Stomach (tissue), 9 donors: ENCODE measurements around the gene USO1. TPM values are rescaled to one million over a fixed set of nuclear protein-coding genes. Genes with fewer than 3 reads are reported as not detected.

Experiments used
- DNase-seq, 2 donors: peaks; one replicate each; pipeline versions ENCODE4 v3.0.0 to v3.0.0-alpha.2; 2013 to 2019
- H3K27ac ChIP-seq, 5 donors: fragments of 200-600 bp in 4 of 5; sonication (generic) in 4 of 5; one replicate each; pipeline ENCODE4 v1.5.1; 2013 to 2019; ENCODE audit warnings: mild to moderate bottlenecking in 1 of 5, moderate library complexity in 1 of 5
- H3K27me3 ChIP-seq, 3 donors: fragments of 200-600 bp; sonication (generic); one replicate each; pipeline ENCODE4 v1.5.1; 2017 to 2019; ENCODE audit warnings: mixed run types in 1 of 3
- H3K36me3 ChIP-seq, 4 donors: fragments of 200-600 bp; sonication (generic); 1 replicate in 3 of 4; 2 replicates in 1 of 4; pipeline ENCODE4 v1.5.1; 2016 to 2019
- H3K4me1 ChIP-seq, 4 donors: fragments of 200-600 bp; sonication (generic); one replicate each; pipeline ENCODE4 v1.5.1; 2016 to 2019
- H3K4me3 ChIP-seq, 4 donors: fragments of 200-600 bp; sonication (generic) in 3 of 4; one replicate each; pipeline ENCODE4 v1.5.1; 2016 to 2019; ENCODE audit warnings: mild to moderate bottlenecking in 1 of 4
- H3K9me3 ChIP-seq, 4 donors: fragments of 200-600 bp; sonication (generic); one replicate each; pipeline ENCODE4 v1.5.1; 2016 to 2019
- EP300 ChIP-seq: sonication (generic); formaldehyde crosslinking; IDR thresholded peaks from one replicate; pipeline ENCODE4 v1.6.1; 2017; ENCODE audit warnings: antibody characterized with exemption
- POLR2A ChIP-seq, 4 donors: fragments of 450-650 bp; IDR thresholded peaks; one replicate each; pipeline ENCODE4 v1.6.1; 2016; ENCODE audit warnings: antibody characterized with exemption in 4 of 4, control low read depth in 2 of 4, mild to moderate bottlenecking in 1 of 4, moderate library complexity in 1 of 4
- POLR2AphosphoS5 ChIP-seq, 3 donors: sonication (generic); formaldehyde crosslinking; IDR thresholded peaks; one replicate each; pipeline ENCODE4 v1.6.1; 2016; ENCODE audit warnings: antibody characterized with exemption in 3 of 3
- WGBS, 5 donors: extraction: QIAGEN DNeasy Blood & Tissue Kit in 3 of 5; methylation state at CpG; one replicate each; pipeline versions ENCODE4 v1.1.5 to v1.1.7; 2013 to 2018; 5-methylcytosine and 5-hydroxymethylcytosine counted together
- intact Hi-C: fragments of 100-400 bp; cut with DNase I; formaldehyde crosslinking; loops from one replicate; pipeline ENCODE4 v1.15.1; 2023; ENCODE audit warnings: low total_unique reads
- polyA plus RNA-seq, 3 donors: library from polyadenylated mRNA; stranded (reverse); fragments of 200-250 nt; gene quantifications; one replicate each; pipeline ENCODE4 v1.2.3, GENCODE V29; 2013
- total RNA-seq, 5 donors: library from RNA; depleted of rRNA; stranded (reverse); fragments of >200 nt; gene quantifications; one replicate each; pipeline versions ENCODE4 v1.1.0 to v1.2.3, GENCODE V29; 2014 to 2016
- TF ChIP-seq, protein P1 (sequence below), 7 experiments: fragments of 450-650 bp in 4 of 7; fragments of 200-600 bp in 3 of 7; sonication (generic) in 3 of 7; IDR thresholded peaks; one replicate each; pipeline ENCODE4 v1.5.1; 2016 to 2019; ENCODE audit warnings: antibody characterized with exemption in 7 of 7, control low read depth in 2 of 7, mild to moderate bottlenecking in 1 of 7
- donor health status: healthy with polysubstance abuse.
- donor health status: Bipolar disorder and iron deficiency.
- donor health status: healthy.

Gene USO1
- total and polyA plus RNA-seq, 8 donors = 20.6 to 120 (median 39.1) TPM

DNA sequence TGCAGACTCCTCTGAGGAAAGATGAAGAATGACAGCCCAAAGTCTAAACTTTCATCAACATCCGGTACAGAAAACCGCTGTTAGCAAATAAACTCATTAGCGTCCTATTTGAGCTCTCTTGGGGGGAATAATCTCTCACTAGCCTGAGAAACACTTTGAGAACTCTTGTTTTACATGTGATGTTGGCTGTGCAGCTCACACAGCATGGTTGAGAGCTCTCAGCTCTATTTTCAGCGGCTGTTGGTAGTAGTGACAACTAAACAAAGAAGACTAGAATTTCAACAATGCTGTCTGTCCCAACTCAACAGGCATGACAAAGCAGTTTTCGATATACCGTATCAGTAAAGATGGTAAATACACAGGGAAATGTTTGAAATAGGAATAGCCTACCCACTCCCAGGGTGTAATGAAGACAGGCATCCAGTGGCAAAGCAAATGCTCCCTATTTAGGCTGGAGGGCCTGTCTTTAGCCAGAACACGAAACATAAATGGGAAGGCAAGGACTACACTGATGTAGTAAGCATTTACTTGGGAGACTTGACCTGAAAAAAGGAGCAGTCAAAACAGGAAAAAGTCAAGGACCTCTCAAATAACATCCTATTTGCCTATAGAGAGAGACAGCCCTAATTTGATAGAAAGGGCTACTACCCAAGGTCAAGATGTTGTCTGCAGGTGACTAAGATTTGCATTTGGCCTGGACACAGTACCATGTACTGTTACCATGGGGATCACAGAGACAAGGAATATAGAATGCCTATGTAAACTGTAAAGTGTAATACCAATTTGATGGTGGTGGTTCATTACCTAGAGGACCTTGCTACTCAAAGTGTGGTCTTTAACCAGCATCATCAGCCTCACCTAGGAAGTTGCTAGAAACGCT lies 117.5 kb downstream of the USO1 start:
- Histone ChIP-seq H3K36me3 (no peaks in the 10 kb centered on the region), H3K4me1 (peaks cover 0 to 16% (median 10%) of the 10 kb centered on the region in 4 donors), H3K4me3 (no peak overlapping the region), H3K9me3 (no peaks in the 10 kb centered on the region), H3K27ac (no peak overlapping the region), H3K27me3 (no peaks in the 10 kb centered on the region)
- DNase-seq = no peak
- WGBS, 5 donors = 43 to 58% (median 55%) methylated on average over 8 of the region's 8 CpGs
- intact Hi-C loops = no loop called here
- TF ChIP-seq EP300 = no peak
- TF ChIP-seq POLR2AphosphoS5 (IDR thresholded peaks at IDR 0.05) = no peak
- TF ChIP-seq POLR2A (IDR thresholded peaks at IDR 0.05) = no peak
- TF ChIP-seq, protein P1, sequence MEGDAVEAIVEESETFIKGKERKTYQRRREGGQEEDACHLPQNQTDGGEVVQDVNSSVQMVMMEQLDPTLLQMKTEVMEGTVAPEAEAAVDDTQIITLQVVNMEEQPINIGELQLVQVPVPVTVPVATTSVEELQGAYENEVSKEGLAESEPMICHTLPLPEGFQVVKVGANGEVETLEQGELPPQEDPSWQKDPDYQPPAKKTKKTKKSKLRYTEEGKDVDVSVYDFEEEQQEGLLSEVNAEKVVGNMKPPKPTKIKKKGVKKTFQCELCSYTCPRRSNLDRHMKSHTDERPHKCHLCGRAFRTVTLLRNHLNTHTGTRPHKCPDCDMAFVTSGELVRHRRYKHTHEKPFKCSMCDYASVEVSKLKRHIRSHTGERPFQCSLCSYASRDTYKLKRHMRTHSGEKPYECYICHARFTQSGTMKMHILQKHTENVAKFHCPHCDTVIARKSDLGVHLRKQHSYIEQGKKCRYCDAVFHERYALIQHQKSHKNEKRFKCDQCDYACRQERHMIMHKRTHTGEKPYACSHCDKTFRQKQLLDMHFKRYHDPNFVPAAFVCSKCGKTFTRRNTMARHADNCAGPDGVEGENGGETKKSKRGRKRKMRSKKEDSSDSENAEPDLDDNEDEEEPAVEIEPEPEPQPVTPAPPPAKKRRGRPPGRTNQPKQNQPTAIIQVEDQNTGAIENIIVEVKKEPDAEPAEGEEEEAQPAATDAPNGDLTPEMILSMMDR (IDR thresholded peaks at IDR 0.05) = no peak

DNA sequence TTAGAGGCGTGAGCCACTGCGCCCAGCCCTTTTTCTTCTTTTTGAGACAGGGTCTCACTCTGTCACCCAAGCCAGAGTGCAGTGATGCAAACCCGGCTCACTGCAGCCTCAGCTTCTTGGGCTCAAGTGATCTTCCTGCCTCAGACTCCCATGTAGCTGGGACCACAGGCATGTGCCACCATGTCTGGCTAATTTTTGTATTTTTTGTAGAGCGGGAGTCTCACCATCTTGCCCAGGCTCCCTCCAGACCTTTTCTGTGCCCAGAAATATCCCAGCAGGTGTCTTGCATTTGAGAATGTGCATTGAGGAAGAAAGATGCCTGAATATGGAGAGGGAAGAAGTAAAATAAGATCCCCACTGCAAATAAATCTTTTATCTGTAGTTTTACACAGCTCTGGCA lies 119.2 kb downstream of the USO1 start:
- no peaks in the 10 kb centered on the region for H3K27me3 ChIP-seq
- peaks cover 0 to 23% (median 14%) of the 10 kb centered on the region in 4 donors for H3K4me1 ChIP-seq
- 92 to 98% (median 96%) methylated on average over 4 of the region's 4 CpGs for WGBS, 5 donors
- TF ChIP-seq EP300 = no peak
- TF ChIP-seq POLR2AphosphoS5 (IDR thresholded peaks at IDR 0.05) = no peak
- TF ChIP-seq, protein P1 (IDR thresholded peaks at IDR 0.05) = no peak
- TF ChIP-seq POLR2A (IDR thresholded peaks at IDR 0.05) = no peak
- intact Hi-C loops = no loop called here
- H3K27ac ChIP-seq = peak overlapping the region in 3 of 5 donors; percentile 26 to 32 (median 29)
- H3K4me3 ChIP-seq = no peak overlapping the region
- no peak for DNase-seq
- no peaks in the 10 kb centered on the region for H3K9me3 ChIP-seq
- no peaks in the 10 kb centered on the region for H3K36me3 ChIP-seq

DNA sequence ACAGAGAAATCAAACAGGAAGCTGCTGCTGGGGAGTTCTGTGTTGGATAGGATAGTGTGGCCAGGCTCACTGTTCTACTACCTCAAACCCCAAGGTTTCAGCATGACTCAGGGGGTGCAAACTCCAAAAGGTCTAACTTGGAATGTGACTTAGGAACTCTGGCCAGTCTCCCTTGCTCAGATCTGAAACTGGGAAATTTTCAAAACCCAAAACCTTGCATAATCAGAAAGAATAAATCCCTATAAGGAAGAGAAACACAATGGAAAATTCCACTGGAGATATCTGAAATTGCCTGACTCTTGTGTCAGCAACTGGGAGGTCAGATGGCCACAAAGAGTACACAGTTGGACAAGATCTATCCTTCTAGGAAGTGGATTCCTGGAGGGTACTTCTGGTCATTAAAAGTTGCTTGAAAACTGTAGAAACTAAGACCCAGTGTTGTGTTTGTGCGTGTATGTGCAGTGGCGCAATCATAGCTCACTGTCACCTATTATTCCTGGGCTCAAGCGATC lies 119.8 kb downstream of the USO1 start:
- intact Hi-C loops = no loop called here
- Histone ChIP-seq H3K4me1 (peaks cover 0 to 23% (median 14%) of the 10 kb centered on the region in 4 donors), H3K9me3 (no peaks in the 10 kb centered on the region), H3K36me3 (no peaks in the 10 kb centered on the region), H3K27me3 (no peaks in the 10 kb centered on the region), H3K4me3 (no peak overlapping the region), H3K27ac (peak overlapping the region in 2 of 5 donors; percentile 29 to 32)
- DNase-seq = no peak
- WGBS, 5 donors = 93 to 96% (median 94%) methylated on average over 3 of the region's 3 CpGs
- TF ChIP-seq, protein P1 (IDR thresholded peaks at IDR 0.05) = no peak
- TF ChIP-seq POLR2A (IDR thresholded peaks at IDR 0.05) (no peak), POLR2AphosphoS5 (IDR thresholded peaks at IDR 0.05) (no peak), EP300 (no peak)

DNA sequence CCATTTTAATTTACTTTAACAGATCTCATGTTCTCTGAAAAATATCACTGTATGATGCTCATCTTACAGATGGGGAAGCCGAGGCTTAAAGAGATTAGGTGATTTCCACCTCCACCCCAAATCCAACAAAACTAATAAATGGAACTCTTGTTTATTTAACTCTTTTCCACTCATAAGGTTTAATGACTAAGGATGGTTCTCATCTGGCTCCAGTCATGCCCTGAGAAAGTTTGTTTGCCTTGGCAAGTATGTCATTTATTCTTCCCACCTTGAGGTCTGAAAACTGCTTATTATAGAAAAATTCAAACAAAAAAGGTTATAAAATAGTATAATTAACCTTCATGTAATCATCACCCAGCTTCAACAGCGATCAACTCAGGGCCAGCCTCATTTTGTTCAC lies 121.6 kb downstream of the USO1 start:
- Histone ChIP-seq H3K36me3 (no peaks in the 10 kb centered on the region), H3K27me3 (no peaks in the 10 kb centered on the region), H3K9me3 (no peaks in the 10 kb centered on the region), H3K4me1 (peaks cover 0 to 23% (median 14%) of the 10 kb centered on the region in 4 donors), H3K27ac (no peak overlapping the region), H3K4me3 (no peak overlapping the region)
- intact Hi-C loops = no loop called here
- DNase-seq = no peak
- TF ChIP-seq EP300 = no peak
- TF ChIP-seq POLR2AphosphoS5 (IDR thresholded peaks at IDR 0.05) = no peak
- no peak for TF ChIP-seq POLR2A (IDR thresholded peaks at IDR 0.05)
- TF ChIP-seq, protein P1 (IDR thresholded peaks at IDR 0.05) = no peak
- WGBS, 5 donors = 68 to 79% (median 77%) methylated on average over 2 of the region's 2 CpGs
